GM12878 (cell line): ENCODE results near the gene GNPTAB. TPM values are rescaled to one million over a fixed set of nuclear protein-coding genes. Genes with fewer than 3 reads are reported as not detected.

Experiments used
- ATAC-seq: fragments of 200-7000 bp; cut with Tn5 transposase; 3 replicates; pipeline ENCODE4 v1.9.1; 2020; ENCODE audit warnings: mild to moderate bottlenecking, moderate library complexity
- BruUV-seq: library from RNA; stranded (reverse); fragments of 400-500 nt; replicated peaks from 2 replicates; lab custom pipeline; 2021; lab: Mats Ljungman, UMichigan
- CTCF ChIA-PET: fragments of 300-600 bp; sonication (Branson Sonifier 250); formaldehyde crosslinking; extraction: SDS; loops from one replicate; lab custom pipeline; 2021; ENCODE audit warnings: inconsistent platforms; lab: Yijun Ruan, JAX
- POLR2A ChIA-PET: fragments of 350-600 bp; formaldehyde crosslinking; extraction: SDS; loops from one replicate; lab custom pipeline; 2021; ENCODE audit warnings: inconsistent platforms; lab: Charles Lee
- RAD21 ChIA-PET: fragments of 300-600 bp; sonication (Branson Sonifier 250); formaldehyde crosslinking; loops from one replicate; lab custom pipeline; 2023; ENCODE audit warnings: antibody characterized with exemption; ENCODE audit not compliant: unreplicated experiment; lab: Charles Lee
- SMC1A ChIA-PET: fragments of 300-600 bp; sonication (Branson Sonifier 250); formaldehyde crosslinking; loops from one replicate; lab custom pipeline; 2023; ENCODE audit not compliant: unreplicated experiment, uncharacterized antibody; lab: Charles Lee
- DNase-seq: peaks from one replicate; pipeline ENCODE4 v3.0.0-alpha.2; 2011; ENCODE audit warnings: low read depth, low spot score
- FAIRE-seq: peaks from 3 replicates; lab custom pipeline; 2011; peaks lifted over from hg19 to GRCh38; lab: Jason Lieb, UNC
- H2AFZ ChIP-seq: 2 replicates; pipeline ENCODE4 v1.6.0; 2011; ENCODE audit warnings: low read depth, low read length, control low read depth; ENCODE audit not compliant: control insufficient read depth
- H3K27ac ChIP-seq: 2 replicates; pipeline ENCODE4 v1.5.1; 2011; ENCODE audit warnings: control low read depth; ENCODE audit not compliant: control insufficient read depth, insufficient read depth
- H3K27me3 ChIP-seq, 2 experiments: replicated peaks in 1 of 2; 2 replicates each; pipeline versions ENCODE4 v1.6.0 to v1.6.1; 2011; ENCODE audit warnings: low read length in 1 of 2; ENCODE audit not compliant: control insufficient read depth in 2 of 2, insufficient read depth in 2 of 2
- H3K36me3 ChIP-seq, 2 experiments: 2 replicates each; pipeline ENCODE4 v1.5.1; 2011; ENCODE audit warnings: low read length in 1 of 2; ENCODE audit not compliant: control insufficient read depth in 2 of 2, insufficient read depth in 2 of 2
- H3K4me1 ChIP-seq: 2 replicates; pipeline ENCODE4 v1.6.1; 2011; ENCODE audit warnings: mild to moderate bottlenecking, low read length, moderate library complexity, mixed read lengths; ENCODE audit not compliant: control insufficient read depth, insufficient read depth
- H3K4me2 ChIP-seq: 2 replicates; pipeline ENCODE4 v1.6.0; 2011; ENCODE audit warnings: control low read depth; ENCODE audit not compliant: control insufficient read depth, insufficient read depth
- H3K4me3 ChIP-seq: fragments of 200-600 bp; sonication (generic); 2 replicates; pipeline ENCODE4 v1.5.1; 2016
- H3K79me2 ChIP-seq: 2 replicates; pipeline ENCODE4 v1.6.0; 2011; ENCODE audit warnings: low read length; ENCODE audit not compliant: control insufficient read depth, insufficient read depth
- H3K9ac ChIP-seq: 2 replicates; pipeline ENCODE4 v1.8.0; 2011; ENCODE audit warnings: low read length, control low read depth, mixed read lengths; ENCODE audit not compliant: control insufficient read depth, insufficient read depth
- H3K9me3 ChIP-seq: replicated peaks from 3 replicates; pipeline ENCODE4 v1.5.1; 2011; ENCODE audit warnings: mild to moderate bottlenecking, low read length; ENCODE audit not compliant: control insufficient read depth, insufficient read depth
- H4K20me1 ChIP-seq: 2 replicates; pipeline ENCODE4 v1.6.0; 2011; ENCODE audit not compliant: control insufficient read depth, insufficient read depth
- ATF7 ChIP-seq: fragments of 450-650 bp; IDR thresholded peaks from 2 replicates; pipeline ENCODE4 v1.6.1; 2016; ENCODE audit warnings: low read depth, mild to moderate bottlenecking
- CBX5 ChIP-seq: sonication (generic); IDR thresholded peaks from 2 replicates; pipeline ENCODE4 v1.6.1; 2016; ENCODE audit warnings: low read depth, moderate library complexity, mild to moderate bottlenecking, inconsistent platforms
- HDAC2 ChIP-seq: fragments of 200-600 bp; sonication (generic); IDR thresholded peaks from 2 replicates; pipeline ENCODE4 v1.6.1; 2017
- HDGF ChIP-seq: fragments of 450-650 bp; IDR thresholded peaks from 2 replicates; pipeline ENCODE4 v1.6.1; 2016; ENCODE audit warnings: antibody characterized with exemption
- LARP7 ChIP-seq: fragments of 450-650 bp; IDR thresholded peaks from 2 replicates; pipeline ENCODE4 v1.6.1; 2017; ENCODE audit warnings: mild to moderate bottlenecking
- MTA2 ChIP-seq: fragments of 450-650 bp; IDR thresholded peaks from 2 replicates; pipeline ENCODE4 v1.6.1; 2016; ENCODE audit warnings: low read depth, mild to moderate bottlenecking, moderate library complexity
- NKRF ChIP-seq: fragments of 450-650 bp; conservative IDR thresholded peaks from 2 replicates; pipeline ENCODE4 v1.6.1; 2017; ENCODE audit warnings: mild to moderate bottlenecking, moderate library complexity
- SP1 ChIP-seq: IDR thresholded peaks from one replicate; pipeline ENCODE4 v1.6.1; 2011; ENCODE audit warnings: low read depth, low read length
- SREBF2 ChIP-seq: IDR thresholded peaks from 2 replicates; pipeline ENCODE4 v1.6.1; 2012; ENCODE audit warnings: mild to moderate bottlenecking, low read length
- TBL1XR1 ChIP-seq: IDR thresholded peaks from 2 replicates; pipeline ENCODE4 v1.6.1; 2012; ENCODE audit warnings: low read depth, low read length, improper control_type of control experiment
- WGBS: methylation state at CpG from one replicate; pipeline ENCODE4 v1.1.6; 2016; ENCODE audit warnings: low lambda C conversion rate; ENCODE audit not compliant: insufficient replicate concordance, insufficient coverage; ENCODE audit errors: missing lambda C conversion rate; 5-methylcytosine and 5-hydroxymethylcytosine counted together
- in situ Hi-C: fragments of 300-500 bp; cut with MboI; formaldehyde crosslinking; loops from 9 replicates; pipeline ENCODE4 v1.14.3; 2018; ENCODE audit warnings: mixed read lengths
- intact Hi-C: fragments of 100-400 bp; cut with micrococcal nuclease; formaldehyde crosslinking; loops from one replicate; pipeline ENCODE4 v1.14.2; 2022; ENCODE audit not compliant: unreplicated experiment
- polyA plus RNA-seq, 11 experiments: library from polyadenylated mRNA; depleted of rRNA in 4 of 11; unstranded in 6 of 11; stranded (reverse) in 5 of 11; fragments of >200 nt; fragmentation: Nextera tagmentation in 4 of 11; fragmentation: Illumina TruSeq in 1 of 11; extraction: Ambion mirVana in 4 of 11; extraction: Trizol in 1 of 11; gene quantifications; 1 replicate in 1 of 11; 2 replicates in 10 of 11; pipeline versions ENCODE4 v1.2.1 to v1.2.3, GENCODE V29; 2011 to 2016; ENCODE audit warnings: inconsistent platforms in 2 of 11, missing spikeins in 2 of 11, low read depth in 1 of 11
- total RNA-seq, 4 experiments: library from RNA; depleted of rRNA in 3 of 4; stranded (reverse); fragments of >200 nt in 3 of 4; fragmentation: Illumina TruSeq in 1 of 4; extraction: Trizol in 1 of 4; gene quantifications; 2 replicates each; pipeline versions ENCODE4 v1.2.1 to v1.2.3, GENCODE V29; 2013 to 2021
- TF ChIP-seq, protein P1 (sequence below): fragments of 450-650 bp; IDR thresholded peaks from 2 replicates; pipeline ENCODE4 v1.6.1; 2017; ENCODE audit warnings: antibody characterized with exemption, mild to moderate bottlenecking, moderate library complexity

GNPTAB gene
- total and polyA plus RNA-seq, 10 of the 15 experiments (the other 5 are each of a cell fraction or from before 2014, with no cell fraction given): 9.8 to 38.9 (median 35.3) TPM

DNA sequence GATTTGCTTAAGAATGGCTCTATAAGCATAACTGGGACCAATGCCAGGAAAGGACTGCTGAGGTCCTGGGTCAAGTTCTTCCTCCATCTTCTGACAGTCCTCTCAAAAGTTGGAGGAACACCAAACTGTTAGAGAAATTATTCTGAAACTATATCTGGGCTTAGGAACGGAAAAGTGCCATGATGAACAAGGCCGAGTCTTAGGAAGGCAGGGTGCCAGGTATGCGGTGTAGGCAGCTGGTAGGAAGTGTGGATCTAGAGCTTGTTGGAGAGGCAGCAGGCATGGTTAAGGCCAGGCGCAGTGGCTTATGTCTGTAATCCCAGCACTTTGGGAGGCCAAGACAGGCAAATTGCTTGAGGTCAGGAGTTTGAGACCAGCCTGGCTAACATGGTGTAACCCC is 7.7 kb downstream of the GNPTAB start:
- H3K9ac ChIP-seq: no peak overlapping the region
- H3K4me3 ChIP-seq: no peak overlapping the region
- FAIRE-seq (no peak), ATAC-seq (no peak), DNase-seq (no peak)
- ChIA-PET CTCF (interaction anchor here (0.9 to 9.6 kb wide), 13 partner anchors 8 to 662 kb away, joined by 3 to 171 read pairs (median 5); no protein-coding TSS in a partner anchor), SMC1A (interaction anchor here (1.1 to 10.8 kb wide), 9 partner anchors 8 to 79 kb away, joined by 3 to 123 read pairs (median 10); no protein-coding TSS in a partner anchor), POLR2A (interaction anchor here (0.6 to 1.5 kb wide), 2 partner anchors 8 to 10 kb away, joined by 3 read pairs; partner anchors contain the start of gene GNPTAB), RAD21 (interaction anchor here (0.7 to 10.1 kb wide), 5 partner anchors 13 to 69 kb away, joined by 3 to 142 read pairs (median 3); no protein-coding TSS in a partner anchor)
- no peak overlapping the region for H2AFZ ChIP-seq
- peaks cover 18% of the 10 kb centered on the region for H3K4me1 ChIP-seq
- BruUV-seq: no TSS peak
- no peaks in the 10 kb centered on the region for H4K20me1 ChIP-seq
- in situ Hi-C loops: no loop called here
- no peak overlapping the region for H3K4me2 ChIP-seq
- WGBS: over 99% methylated on average over 4 of the region's 4 CpGs
- H3K27ac ChIP-seq: no peak overlapping the region
- TF ChIP-seq SREBF2 (no peak), ATF7 (no peak), HDGF (no peak), TBL1XR1 (no peak), NKRF (no peak), SP1 (no peak), CBX5 (no peak), LARP7 (no peak), MTA2 (no peak), HDAC2 (no peak)
- TF ChIP-seq, protein P1, sequence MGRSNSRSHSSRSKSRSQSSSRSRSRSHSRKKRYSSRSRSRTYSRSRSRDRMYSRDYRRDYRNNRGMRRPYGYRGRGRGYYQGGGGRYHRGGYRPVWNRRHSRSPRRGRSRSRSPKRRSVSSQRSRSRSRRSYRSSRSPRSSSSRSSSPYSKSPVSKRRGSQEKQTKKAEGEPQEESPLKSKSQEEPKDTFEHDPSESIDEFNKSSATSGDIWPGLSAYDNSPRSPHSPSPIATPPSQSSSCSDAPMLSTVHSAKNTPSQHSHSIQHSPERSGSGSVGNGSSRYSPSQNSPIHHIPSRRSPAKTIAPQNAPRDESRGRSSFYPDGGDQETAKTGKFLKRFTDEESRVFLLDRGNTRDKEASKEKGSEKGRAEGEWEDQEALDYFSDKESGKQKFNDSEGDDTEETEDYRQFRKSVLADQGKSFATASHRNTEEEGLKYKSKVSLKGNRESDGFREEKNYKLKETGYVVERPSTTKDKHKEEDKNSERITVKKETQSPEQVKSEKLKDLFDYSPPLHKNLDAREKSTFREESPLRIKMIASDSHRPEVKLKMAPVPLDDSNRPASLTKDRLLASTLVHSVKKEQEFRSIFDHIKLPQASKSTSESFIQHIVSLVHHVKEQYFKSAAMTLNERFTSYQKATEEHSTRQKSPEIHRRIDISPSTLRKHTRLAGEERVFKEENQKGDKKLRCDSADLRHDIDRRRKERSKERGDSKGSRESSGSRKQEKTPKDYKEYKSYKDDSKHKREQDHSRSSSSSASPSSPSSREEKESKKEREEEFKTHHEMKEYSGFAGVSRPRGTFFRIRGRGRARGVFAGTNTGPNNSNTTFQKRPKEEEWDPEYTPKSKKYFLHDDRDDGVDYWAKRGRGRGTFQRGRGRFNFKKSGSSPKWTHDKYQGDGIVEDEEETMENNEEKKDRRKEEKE: no peak
- no peaks in the 10 kb centered on the region for H3K27me3 ChIP-seq
- intact Hi-C loops: no loop called here
- peaks cover 45% of the 10 kb centered on the region for H3K79me2 ChIP-seq
- H3K36me3 ChIP-seq: no peaks in the 10 kb centered on the region
- peaks cover 5% of the 10 kb centered on the region; the same call in 2 of the 3 replicates for H3K9me3 ChIP-seq
